Measurements from ENCODE around the gene CDX1.

CDX1 gene

DNA sequence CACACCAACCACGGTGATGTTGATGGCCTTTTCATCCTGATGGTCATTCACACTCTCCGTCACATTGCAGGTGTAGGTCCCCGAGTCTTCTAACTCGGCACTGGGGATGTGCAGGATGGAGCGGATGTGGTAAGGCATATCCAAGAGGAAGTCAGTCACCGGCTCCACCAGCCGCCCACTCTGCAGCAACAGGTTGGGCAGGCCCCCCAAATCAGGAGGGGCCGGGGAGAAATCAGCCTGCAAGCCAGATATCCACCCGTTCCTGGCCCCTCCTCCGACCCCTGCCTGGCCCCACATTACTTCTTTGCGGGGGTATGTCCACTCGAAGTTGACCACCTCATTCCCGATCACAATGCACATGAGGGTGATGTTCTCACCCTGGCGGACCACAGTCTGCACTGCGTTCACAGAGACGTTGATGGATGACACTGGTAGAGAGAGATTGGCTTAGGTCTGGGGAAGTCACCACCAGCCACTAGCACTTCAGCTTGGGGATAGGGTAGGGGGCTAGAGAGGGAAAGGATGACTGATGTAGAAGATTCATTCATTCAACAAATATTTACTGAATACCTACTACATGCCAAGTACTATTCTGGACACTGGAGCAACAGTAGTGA is 32.9 kb upstream of the CDX1 start:
- WGBS (ENCODE audit: extremely low coverage, insufficient coverage, low lambda C conversion rate), result no CpG with 5 or more reads among the region's 16 CpGs
- H4K5ac ChIP-seq (ENCODE audit: low read length), result no peak overlapping the region

DNA sequence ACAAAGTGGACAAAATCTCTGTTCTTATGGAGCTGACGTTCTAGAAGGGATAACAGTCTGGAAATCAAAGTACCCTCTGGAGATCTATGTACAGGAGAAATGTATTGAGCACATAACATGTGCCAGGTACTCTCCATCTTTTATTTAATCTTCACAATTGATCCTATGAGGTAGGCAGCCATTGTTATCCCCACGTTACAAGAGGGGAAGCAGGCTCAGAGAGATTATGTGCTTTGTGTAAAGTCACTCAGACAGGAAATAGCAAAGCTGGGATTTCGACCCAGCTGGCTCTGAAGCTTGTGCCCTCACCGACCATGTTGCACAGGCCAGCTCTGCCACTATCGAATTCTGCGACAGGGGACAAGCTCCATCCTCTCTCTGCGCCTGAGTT is 32.4 kb upstream of the CDX1 start:
- H3K9ac ChIP-seq (ENCODE audit: low read length), result no peak overlapping the region
- H3K27me3 ChIP-seq (ENCODE audit: insufficient read depth, low read length, poor library complexity), result no peaks in the 10 kb centered on the region
- H3K23ac ChIP-seq (ENCODE audit: low read length), result no peak overlapping the region
- no peak overlapping the region for H3K4me3 ChIP-seq (ENCODE audit: low read length)
- no peak overlapping the region for H4K5ac ChIP-seq (ENCODE audit: low read length)
- no peak overlapping the region for H3K27ac ChIP-seq (ENCODE audit: low read depth, low read length)
- peaks cover 38% of the 10 kb centered on the region for H3K4me1 ChIP-seq (ENCODE audit: control insufficient read depth, low read depth, low read length)
- no peaks in the 10 kb centered on the region for H3K79me2 ChIP-seq (ENCODE audit: control insufficient read depth, insufficient read depth, low read length)
- H2BK15ac ChIP-seq (replicated peaks; ENCODE audit: low read depth), result no peak overlapping the region
- no peak overlapping the region for H2AK5ac ChIP-seq (ENCODE audit: low read length)
- H3K36me3 ChIP-seq (ENCODE audit: control insufficient read depth, insufficient read depth, low read length), result peaks cover 1% of the 10 kb centered on the region
- DNase-seq, result no peak
- H3K18ac ChIP-seq (ENCODE audit: low read length), result no peak overlapping the region
- no peak overlapping the region for H4K8ac ChIP-seq (ENCODE audit: low read depth, low read length)
- H2BK5ac ChIP-seq (ENCODE audit: low read length), result no peak overlapping the region
- no peaks in the 10 kb centered on the region for H3K79me1 ChIP-seq (ENCODE audit: low read length)
- no CpG with 5 or more reads among the region's 7 CpGs for WGBS (ENCODE audit: extremely low coverage, insufficient coverage, low lambda C conversion rate)
- no peak overlapping the region for H2BK120ac ChIP-seq (ENCODE audit: low read depth, low read length)
- no peak overlapping the region for H3K4me2 ChIP-seq (ENCODE audit: low read length)
- H3K4ac ChIP-seq (ENCODE audit: low read depth, low read length), result no peak overlapping the region
- no peak overlapping the region for H3K56ac ChIP-seq (ENCODE audit: low read length)

More for the DNA sequence above, 32.9 kb upstream of the CDX1 start:
- Histone ChIP-seq H3K4me3 (ENCODE audit: low read length) (no peak overlapping the region), H3K79me2 (ENCODE audit: control insufficient read depth, insufficient read depth, low read length) (no peaks in the 10 kb centered on the region), H2BK5ac (ENCODE audit: low read length) (no peak overlapping the region), H3K36me3 (ENCODE audit: control insufficient read depth, insufficient read depth, low read length) (peaks cover 4% of the 10 kb centered on the region), H4K8ac (ENCODE audit: low read depth, low read length) (no peak overlapping the region), H3K4ac (ENCODE audit: low read depth, low read length) (no peak overlapping the region), H2BK15ac (replicated peaks; ENCODE audit: low read depth) (no peak overlapping the region), H3K27me3 (ENCODE audit: insufficient read depth, low read length, poor library complexity) (no peaks in the 10 kb centered on the region), H3K4me2 (ENCODE audit: low read length) (no peak overlapping the region), H2BK120ac (ENCODE audit: low read depth, low read length) (no peak overlapping the region), H3K4me1 (ENCODE audit: control insufficient read depth, low read depth, low read length) (peaks cover 36% of the 10 kb centered on the region), H3K79me1 (ENCODE audit: low read length) (no peaks in the 10 kb centered on the region), H3K56ac (ENCODE audit: low read length) (no peak overlapping the region), H3K27ac (ENCODE audit: low read depth, low read length) (no peak overlapping the region), H2AK5ac (ENCODE audit: low read length) (no peak overlapping the region), H3K23ac (ENCODE audit: low read length) (no peak overlapping the region), H3K9ac (ENCODE audit: low read length) (no peak overlapping the region), H3K18ac (ENCODE audit: low read length) (no peak overlapping the region)
- DNase-seq, result no peak

DNA sequence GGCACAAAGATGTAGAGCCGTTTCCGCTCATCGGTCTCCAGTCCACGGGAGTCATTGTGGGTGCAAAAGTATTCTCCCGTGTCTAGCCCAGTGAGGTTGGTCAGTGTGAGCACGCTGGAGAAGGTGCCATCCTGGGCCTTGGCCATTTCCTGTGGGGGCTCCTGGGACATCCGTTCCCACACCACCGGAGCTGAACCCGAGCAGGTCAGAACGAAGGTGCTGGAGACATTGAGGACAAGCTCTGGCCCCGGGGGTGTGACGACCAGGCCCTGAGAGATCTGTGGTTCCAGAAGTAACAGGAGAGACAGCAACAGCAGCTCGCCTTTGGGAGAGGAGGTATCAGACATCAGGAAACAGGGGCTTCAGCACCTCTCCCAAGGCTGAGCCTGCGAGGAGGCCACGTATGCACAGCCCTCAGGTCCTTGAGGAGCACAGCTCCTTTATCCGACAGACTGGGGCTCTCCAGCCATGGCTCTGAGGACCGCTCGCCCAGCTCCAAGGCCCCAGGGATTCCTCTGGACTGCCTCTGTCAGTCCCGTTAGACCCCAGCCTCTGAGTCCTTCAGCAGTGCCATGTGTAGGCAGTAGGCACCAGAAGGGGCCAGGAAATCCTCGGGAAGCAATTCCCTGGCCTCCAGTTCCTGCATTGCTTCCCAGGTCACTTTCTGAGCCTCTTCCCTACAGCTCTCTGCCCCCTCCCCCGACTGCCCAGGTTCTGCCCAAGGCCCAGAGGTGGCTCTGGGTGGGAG is 30.8 kb upstream of the CDX1 start:
- Histone ChIP-seq H4K5ac (ENCODE audit: low read length) (no peak overlapping the region), H3K27ac (ENCODE audit: low read depth, low read length) (no peak overlapping the region), H3K4me2 (ENCODE audit: low read length) (no peak overlapping the region), H3K4ac (ENCODE audit: low read depth, low read length) (no peak overlapping the region), H3K18ac (ENCODE audit: low read length) (peak overlapping the region; percentile 24), H2BK15ac (replicated peaks; ENCODE audit: low read depth) (no peak overlapping the region), H3K36me3 (ENCODE audit: control insufficient read depth, insufficient read depth, low read length) (no peaks in the 10 kb centered on the region), H2BK5ac (ENCODE audit: low read length) (no peak overlapping the region), H2BK120ac (ENCODE audit: low read depth, low read length) (no peak overlapping the region), H3K4me1 (ENCODE audit: control insufficient read depth, low read depth, low read length) (peaks cover 33% of the 10 kb centered on the region), H3K23ac (ENCODE audit: low read length) (no peak overlapping the region), H4K8ac (ENCODE audit: low read depth, low read length) (no peak overlapping the region), H3K79me1 (ENCODE audit: low read length) (no peaks in the 10 kb centered on the region), H3K9ac (ENCODE audit: low read length) (no peak overlapping the region), H3K79me2 (ENCODE audit: control insufficient read depth, insufficient read depth, low read length) (no peaks in the 10 kb centered on the region), H3K27me3 (ENCODE audit: insufficient read depth, low read length, poor library complexity) (no peaks in the 10 kb centered on the region), H3K56ac (ENCODE audit: low read length) (peak overlapping the region; percentile 74), H3K4me3 (ENCODE audit: low read length) (no peak overlapping the region), H2AK5ac (ENCODE audit: low read length) (no peak overlapping the region)
- WGBS (ENCODE audit: extremely low coverage, insufficient coverage, low lambda C conversion rate), result no CpG with 5 or more reads among the region's 21 CpGs
- no peak for DNase-seq

DNA sequence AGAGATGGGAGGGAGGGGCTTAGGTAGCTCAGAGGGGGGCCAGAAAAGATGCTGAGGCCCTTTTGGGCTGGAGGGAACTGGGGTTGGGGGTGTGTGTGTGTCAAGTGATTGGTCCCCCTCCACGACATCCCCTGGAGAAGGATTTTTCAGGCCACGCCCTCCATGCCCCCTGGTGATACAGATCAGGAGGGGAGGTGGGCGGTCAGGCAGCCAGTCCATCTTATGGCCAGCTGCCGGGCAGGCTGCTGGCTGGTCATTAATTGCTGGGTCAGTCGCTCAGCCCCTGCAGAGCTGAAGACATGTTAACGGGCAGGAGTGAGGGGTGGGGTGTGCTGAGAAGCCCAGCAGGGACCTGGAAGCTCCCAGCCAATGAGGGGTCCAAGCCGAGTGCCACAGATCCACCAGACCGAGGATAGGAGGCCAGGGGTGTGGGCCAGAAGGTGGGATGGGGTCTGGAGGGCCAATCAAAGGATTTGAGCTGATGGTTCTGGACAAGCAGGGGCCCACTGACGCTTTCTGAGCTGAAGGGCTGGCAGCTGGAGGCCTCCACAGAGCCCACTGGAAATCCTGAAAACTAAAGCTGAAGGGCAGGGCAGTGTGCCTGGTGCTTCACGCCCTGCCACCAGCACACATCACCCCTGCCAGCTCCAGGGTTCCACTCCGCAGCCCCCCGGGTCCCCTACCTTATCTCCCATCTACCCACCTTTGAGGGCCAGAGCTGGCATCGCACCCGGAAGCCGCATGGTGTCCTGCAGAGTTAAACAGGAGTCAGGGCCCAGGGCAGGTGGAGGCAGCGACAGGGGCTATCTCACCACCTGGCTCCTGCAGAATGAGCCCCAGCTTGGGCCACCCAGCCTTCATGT is 30.0 kb upstream of the CDX1 start:
- DNase-seq, result no peak
- peaks cover 27% of the 10 kb centered on the region for H3K4me1 ChIP-seq (ENCODE audit: control insufficient read depth, low read depth, low read length)

DNA sequence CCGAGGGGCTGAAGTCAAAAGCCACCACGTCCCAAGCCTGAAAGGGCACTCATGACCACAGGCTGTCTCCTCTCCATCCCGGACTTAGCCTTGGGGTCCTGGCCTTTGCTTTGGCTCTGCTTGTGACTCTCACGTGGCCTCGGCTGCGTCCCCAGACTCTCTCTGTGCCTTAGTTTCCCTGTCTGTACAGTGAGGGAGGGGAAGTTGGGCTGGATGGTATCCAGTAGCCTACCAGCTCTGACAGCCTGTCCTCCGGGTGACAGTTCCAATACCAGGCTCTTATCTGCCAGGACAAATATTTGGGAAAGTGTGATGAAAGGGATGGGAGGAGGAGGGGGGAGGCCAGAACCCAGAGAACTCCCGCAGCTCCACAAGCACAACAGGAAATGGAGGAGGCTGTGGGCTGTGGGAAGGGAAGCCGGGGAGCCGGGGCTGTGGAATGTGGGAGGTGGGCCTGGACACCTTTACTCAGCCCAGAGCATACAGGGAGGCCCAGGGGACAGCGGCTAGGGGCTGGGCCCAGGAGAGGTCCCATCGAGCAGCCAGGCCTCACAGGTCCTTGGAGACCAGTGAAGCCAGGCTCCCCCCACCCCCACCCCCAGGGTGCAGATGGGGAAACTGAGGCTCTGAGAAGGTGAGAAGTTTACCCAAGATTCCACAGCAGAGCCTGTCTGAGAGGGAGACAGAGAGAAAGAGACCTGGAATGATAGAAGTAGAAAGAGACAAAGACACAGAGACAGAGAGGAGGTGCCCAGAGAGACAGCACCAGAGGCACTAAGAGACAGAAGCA is 29.2 kb upstream of the CDX1 start:
- Histone ChIP-seq H2BK5ac (ENCODE audit: low read length) (peak overlapping the region; percentile 58), H3K79me1 (ENCODE audit: low read length) (no peaks in the 10 kb centered on the region), H3K23ac (ENCODE audit: low read length) (peak overlapping the region; percentile 54), H4K8ac (ENCODE audit: low read depth, low read length) (no peak overlapping the region), H3K79me2 (ENCODE audit: control insufficient read depth, insufficient read depth, low read length) (no peaks in the 10 kb centered on the region), H3K27ac (ENCODE audit: low read depth, low read length) (peak overlapping the region; percentile 85), H3K4me1 (ENCODE audit: control insufficient read depth, low read depth, low read length) (peaks cover 22% of the 10 kb centered on the region), H3K4me2 (ENCODE audit: low read length) (no peak overlapping the region), H3K18ac (ENCODE audit: low read length) (peak overlapping the region; percentile 82), H3K4me3 (ENCODE audit: low read length) (no peak overlapping the region), H3K36me3 (ENCODE audit: control insufficient read depth, insufficient read depth, low read length) (no peaks in the 10 kb centered on the region), H2BK15ac (replicated peaks; ENCODE audit: low read depth) (no peak overlapping the region), H2BK120ac (ENCODE audit: low read depth, low read length) (peak overlapping the region; percentile 52), H3K56ac (ENCODE audit: low read length) (peak overlapping the region; percentile 81), H3K9ac (ENCODE audit: low read length) (peak overlapping the region; percentile 15), H2AK5ac (ENCODE audit: low read length) (peak overlapping the region; percentile 94), H3K27me3 (ENCODE audit: insufficient read depth, low read length, poor library complexity) (no peaks in the 10 kb centered on the region), H4K5ac (ENCODE audit: low read length) (no peak overlapping the region), H3K4ac (ENCODE audit: low read depth, low read length) (peak overlapping the region; percentile 62)
- no CpG with 5 or more reads among the region's 12 CpGs for WGBS (ENCODE audit: extremely low coverage, insufficient coverage, low lambda C conversion rate)
- peak; percentile 94 for DNase-seq

More for the DNA sequence above, 30.0 kb upstream of the CDX1 start:
- Histone ChIP-seq H4K5ac (ENCODE audit: low read length) (no peak overlapping the region), H3K79me2 (ENCODE audit: control insufficient read depth, insufficient read depth, low read length) (no peaks in the 10 kb centered on the region), H3K4me2 (ENCODE audit: low read length) (no peak overlapping the region), H4K8ac (ENCODE audit: low read depth, low read length) (no peak overlapping the region), H3K56ac (ENCODE audit: low read length) (peak overlapping the region; percentile 81), H3K4me3 (ENCODE audit: low read length) (no peak overlapping the region), H2BK120ac (ENCODE audit: low read depth, low read length) (peak overlapping the region; percentile 1), H2BK15ac (replicated peaks; ENCODE audit: low read depth) (no peak overlapping the region), H2AK5ac (ENCODE audit: low read length) (peak overlapping the region; percentile 94), H3K18ac (ENCODE audit: low read length) (peak overlapping the region; percentile 24), H3K4ac (ENCODE audit: low read depth, low read length) (peak overlapping the region; percentile 46), H3K27ac (ENCODE audit: low read depth, low read length) (no peak overlapping the region), H3K27me3 (ENCODE audit: insufficient read depth, low read length, poor library complexity) (no peaks in the 10 kb centered on the region), H3K79me1 (ENCODE audit: low read length) (no peaks in the 10 kb centered on the region), H3K9ac (ENCODE audit: low read length) (no peak overlapping the region), H3K23ac (ENCODE audit: low read length) (no peak overlapping the region), H2BK5ac (ENCODE audit: low read length) (peak overlapping the region; percentile 9), H3K36me3 (ENCODE audit: control insufficient read depth, insufficient read depth, low read length) (no peaks in the 10 kb centered on the region)
- WGBS (ENCODE audit: extremely low coverage, insufficient coverage, low lambda C conversion rate), result no CpG with 5 or more reads among the region's 16 CpGs
